HCT116 (cell line): Measurements from ENCODE around the gene AUTS2. TPM values are rescaled to one million over a fixed set of nuclear protein-coding genes. Genes with fewer than 3 reads are reported as not detected.

ENCODE experiments used
- ATAC-seq: fragments of 200-7000 bp; cut with Tn5 transposase; 2 replicates; pipeline ENCODE4 v1.9.1; 2020; ENCODE audit warnings: mild to moderate bottlenecking, moderate library complexity
- BruUV-seq: library from RNA; stranded (reverse); fragments of 400-500 nt; replicated peaks from 2 replicates; lab custom pipeline; 2021; lab: Mats Ljungman, UMichigan
- CTCF ChIA-PET: fragments of 300-600 bp; sonication (Branson Sonifier 250); formaldehyde crosslinking; loops from one replicate; lab custom pipeline; 2021; ENCODE audit warnings: antibody characterized with exemption; lab: Charles Lee
- POLR2A ChIA-PET: fragments of 300-600, 350-600 bp; sonication (Branson Sonifier 250); formaldehyde crosslinking; loops from one replicate; lab custom pipeline; 2021; ENCODE audit warnings: antibody characterized with exemption; lab: Charles Lee
- RAD21 ChIA-PET, 2 experiments: fragments of 300-600 bp; sonication (Branson Sonifier 250); formaldehyde crosslinking; loops; one replicate each; lab custom pipeline; 2023; ENCODE audit warnings: low total read pairs in 2 of 2; ENCODE audit not compliant: uncharacterized antibody in 2 of 2, unreplicated experiment in 2 of 2, low non-redundant PET in 1 of 2; lab: Charles Lee
- DNase-seq: peaks from one replicate; pipeline ENCODE4 v3.0.0-alpha.2; 2010; ENCODE audit warnings: low read depth, low spot score
- H2AFZ ChIP-seq: fragments of 200-600 bp; shearing (Covaris generic), sonication (generic); 2 replicates; pipeline ENCODE4 v1.6.1; 2017; ENCODE audit warnings: low read depth, mixed run types, mixed read lengths, antibody characterized with exemption, low read length; ENCODE audit not compliant: poor library complexity, severe bottlenecking
- H3K27ac ChIP-seq: 2 replicates; pipeline ENCODE4 v1.5.1; 2012; ENCODE audit warnings: low read depth, low read length
- H3K27me3 ChIP-seq: fragments of 200-600 bp; sonication (generic); 2 replicates; pipeline ENCODE4 v1.6.1; 2016; ENCODE audit warnings: mixed run types, low read length, mixed read lengths; ENCODE audit not compliant: insufficient read depth
- H3K36me3 ChIP-seq, 2 experiments: fragments of 200-500 bp in 1 of 2; fragments of 200-600 bp in 1 of 2; sonication (Bioruptor generic) in 1 of 2; sonication (generic) in 1 of 2; 2 replicates each; pipeline versions ENCODE4 v1.5.1 to v1.6.1; 2014 to 2016; ENCODE audit warnings: low read length in 2 of 2, inconsistent platforms in 1 of 2, mixed read lengths in 1 of 2, mixed run types in 1 of 2; ENCODE audit not compliant: insufficient read depth in 2 of 2, control insufficient read depth in 1 of 2
- H3K4me1 ChIP-seq, 2 experiments: fragments of 200-600 bp in 1 of 2; sonication (generic) in 1 of 2; 2 replicates each; pipeline versions ENCODE4 v1.5.1 to v1.6.1; 2012 to 2017; ENCODE audit warnings: low read length in 2 of 2, inconsistent platforms in 1 of 2, mild to moderate bottlenecking in 1 of 2, mixed read lengths in 1 of 2, mixed run types in 1 of 2, moderate library complexity in 1 of 2; ENCODE audit not compliant: insufficient read depth in 2 of 2, control insufficient read depth in 1 of 2
- H3K4me2 ChIP-seq: fragments of 200-600 bp; sonication (generic); 2 replicates; pipeline ENCODE4 v1.6.1; 2017; ENCODE audit warnings: mixed run types, low read length, mixed read lengths
- H3K4me3 ChIP-seq, 2 experiments: fragments of 200-600 bp in 1 of 2; sonication (generic) in 1 of 2; replicated peaks in 1 of 2; 2 replicates each; pipeline ENCODE4 v1.5.1; 2011 to 2016; ENCODE audit warnings: low read length in 2 of 2, control low read depth in 1 of 2, low read depth in 1 of 2, mild to moderate bottlenecking in 1 of 2, mixed read lengths in 1 of 2, mixed run types in 1 of 2
- H3K79me2 ChIP-seq: fragments of 200-600 bp; sonication (generic); 2 replicates; pipeline ENCODE4 v1.6.1; 2017; ENCODE audit warnings: mild to moderate bottlenecking, mixed run types, low read length, moderate library complexity, mixed read lengths; ENCODE audit not compliant: insufficient read depth
- H3K9ac ChIP-seq: fragments of 200-600 bp; sonication (generic); 2 replicates; pipeline ENCODE4 v1.6.1; 2016; ENCODE audit warnings: low read length, mixed read lengths
- H3K9me2 ChIP-seq: fragments of 200-600 bp; sonication (generic), shearing (Covaris generic); 2 replicates; pipeline ENCODE4 v1.6.1; 2017; ENCODE audit warnings: mixed run types, mild to moderate bottlenecking, moderate library complexity; ENCODE audit not compliant: insufficient read depth
- H3K9me3 ChIP-seq, 2 experiments: fragments of 200-500 bp in 1 of 2; fragments of 200-600 bp in 1 of 2; sonication (Bioruptor generic) in 1 of 2; sonication (generic) in 1 of 2; 2 replicates each; pipeline ENCODE4 v1.6.1; 2014 to 2017; ENCODE audit warnings: low read length in 2 of 2, mixed read lengths in 2 of 2, inconsistent platforms in 1 of 2, low read depth in 1 of 2, mild to moderate bottlenecking in 1 of 2, mixed run types in 1 of 2, moderate library complexity in 1 of 2; ENCODE audit not compliant: control insufficient read depth in 1 of 2, insufficient read depth in 1 of 2
- H4K20me1 ChIP-seq: fragments of 200-600 bp; sonication (generic), shearing (Covaris generic); 2 replicates; pipeline ENCODE4 v1.6.1; 2017; ENCODE audit warnings: mixed run types, mild to moderate bottlenecking, moderate library complexity; ENCODE audit not compliant: insufficient read depth
- CBX3 ChIP-seq: IDR thresholded peaks from 2 replicates; pipeline ENCODE4 v1.6.1; 2012; ENCODE audit warnings: low read depth
- CEBPB ChIP-seq: IDR thresholded peaks from 2 replicates; pipeline ENCODE4 v1.6.1; 2012; ENCODE audit warnings: low read depth
- EGR1 ChIP-seq: IDR thresholded peaks from 2 replicates; pipeline ENCODE4 v1.6.1; 2012; ENCODE audit warnings: low read depth
- ELF1 ChIP-seq: IDR thresholded peaks from 2 replicates; pipeline ENCODE4 v1.6.1; 2012; ENCODE audit warnings: low read depth, borderline replicate concordance
- EZH2phosphoT487 ChIP-seq: fragments of 200-600 bp; IDR thresholded peaks from 2 replicates; pipeline ENCODE4 v1.6.1; 2018; ENCODE audit warnings: antibody characterized with exemption, borderline replicate concordance
- MAX ChIP-seq: IDR thresholded peaks from 2 replicates; pipeline ENCODE4 v1.6.1; 2012
- REST ChIP-seq: IDR thresholded peaks from 2 replicates; pipeline ENCODE4 v1.6.1; 2012; ENCODE audit warnings: low read depth
- SRF ChIP-seq: IDR thresholded peaks from 2 replicates; pipeline ENCODE4 v1.6.1; 2012; ENCODE audit warnings: low read depth
- ZFX ChIP-seq: fragments of 450-650 bp; IDR thresholded peaks from 2 replicates; pipeline ENCODE4 v1.6.1; 2017
- intact Hi-C: fragments of 100-400 bp; cut with micrococcal nuclease; formaldehyde crosslinking; loops from 2 replicates; pipeline ENCODE4 v1.10.0; 2022
- total RNA-seq: library from RNA; stranded (reverse); gene quantifications from one replicate; pipeline ENCODE4 v1.2.1, GENCODE V29; 2021; ENCODE audit not compliant: unreplicated experiment
- TF ChIP-seq, protein P1 (sequence below): IDR thresholded peaks from 2 replicates; pipeline ENCODE4 v1.6.1; 2012

The AUTS2 gene
- total RNA-seq, 1 experiment from 2014 or later, result 0.93 TPM

DNA sequence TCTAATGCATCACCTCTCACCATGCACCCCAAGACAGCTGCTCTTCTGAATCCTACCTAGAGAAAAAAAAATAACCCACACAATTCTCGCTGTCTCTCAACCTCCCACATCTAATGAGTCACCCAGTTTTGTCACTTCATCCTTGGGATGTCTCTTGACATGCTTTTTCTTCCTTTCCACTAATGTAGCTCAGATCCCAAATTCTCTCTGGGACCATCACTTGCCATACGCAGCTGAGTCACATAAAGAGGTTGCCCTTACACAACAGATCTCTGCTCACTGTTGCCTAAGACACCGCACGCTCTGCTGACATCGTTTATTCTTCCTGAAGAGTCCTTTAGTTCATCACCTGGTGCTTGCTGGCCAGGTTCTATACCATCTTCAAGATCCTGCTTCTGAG is 927.7 kb downstream of the AUTS2 start:
- ATAC-seq (no peak), DNase-seq (no peak)
- Histone ChIP-seq H3K4me3 (no peak overlapping the region), H3K4me2 (no peak overlapping the region), H3K79me2 (no peaks in the 10 kb centered on the region), H3K9me2 (no peaks in the 10 kb centered on the region), H3K9me3 (peaks cover 13% of the 10 kb centered on the region in 2 experiments; a peak in 2 of 4 replicates), H4K20me1 (no peaks in the 10 kb centered on the region), H3K4me1 (no peaks in the 10 kb centered on the region), H3K27ac (no peak overlapping the region), H3K36me3 (no peaks in the 10 kb centered on the region), H3K27me3 (no peaks in the 10 kb centered on the region), H3K9ac (no peak overlapping the region), H2AFZ (no peak overlapping the region)
- intact Hi-C loops, result no loop called here
- no TSS peak for BruUV-seq
- ChIA-PET RAD21 (no interaction called here), CTCF (no interaction called here), POLR2A (no interaction called here)
- TF ChIP-seq EGR1 (no peak), REST (no peak), EZH2phosphoT487 (no peak), CEBPB (no peak), CBX3 (no peak), SRF (no peak), ZFX (no peak), ELF1 (no peak), MAX (no peak)
- TF ChIP-seq, protein P1, sequence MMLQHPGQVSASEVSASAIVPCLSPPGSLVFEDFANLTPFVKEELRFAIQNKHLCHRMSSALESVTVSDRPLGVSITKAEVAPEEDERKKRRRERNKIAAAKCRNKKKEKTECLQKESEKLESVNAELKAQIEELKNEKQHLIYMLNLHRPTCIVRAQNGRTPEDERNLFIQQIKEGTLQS, result no peak
